ENCODE data around the gene GSTM5. TPM values are rescaled to one million over a fixed set of nuclear protein-coding genes. Genes with fewer than 3 reads are reported as not detected.
"Not testable (repeated sequence)": the region's sequence is repeated elsewhere in the genome, so short reads cannot be mapped to it uniquely, and the experiment has no call there.

GSTM5 gene
- total RNA-seq, 1 experiment from 2014 or later, result not detected

- Histone ChIP-seq H3K4me3 (no peak overlapping the region), H3K36me3 (ENCODE audit: low read depth) (no peaks in the 10 kb centered on the region), H3K27ac (no peak overlapping the region), H3K4me1 (replicated peaks; ENCODE audit: insufficient read depth) (peaks cover 29% of the 10 kb centered on the region), H3K9me3 (ENCODE audit: insufficient read depth, low read depth) (peaks cover 22% of the 10 kb centered on the region), H4K20me1 (ENCODE audit: insufficient read depth) (no peaks in the 10 kb centered on the region), H3K9me2 (ENCODE audit: insufficient read depth) (no peaks in the 10 kb centered on the region), H3K27me3 (ENCODE audit: insufficient read depth, low read depth) (no peaks in the 10 kb centered on the region), H3K4me2 (no peak overlapping the region), H3F3A (ENCODE audit: insufficient read depth, low read depth) (no peaks in the 10 kb centered on the region), H3K79me2 (ENCODE audit: low read depth) (no peaks in the 10 kb centered on the region), H2AFZ (peak overlapping the region; percentile 24; the same call in 1 of the 2 replicates)
- intact Hi-C loops (cut with micrococcal nuclease; ENCODE audit: unreplicated experiment), result no loop called here
- ChIA-PET POLR2A (ENCODE audit: unreplicated experiment) (no interaction called here), CTCF (no interaction called here)
- BruUV-seq (replicated peaks), result no TSS peak
- no peak for TF ChIP-seq EZH2 (IDR thresholded peaks at IDR 0.05; ENCODE audit: low read depth)
- no peak for TF ChIP-seq CTCF (conservative IDR thresholded peaks at IDR 0.05)
- DNase-seq, result peak; percentile 32 to 79
These were observed 6.6 kb upstream of the GSTM5 start for GRCh38 chr1:109705411-109705810.

GRCh38 chr1:109708949-109709348 is 3.1 kb upstream of the GSTM5 start:
- H3F3A ChIP-seq (ENCODE audit: insufficient read depth, low read depth); H3K9me2 ChIP-seq (ENCODE audit: insufficient read depth); H2AFZ ChIP-seq; H3K4me2 ChIP-seq; CTCF ChIA-PET; H3K27me3 ChIP-seq (ENCODE audit: insufficient read depth, low read depth); H4K20me1 ChIP-seq (ENCODE audit: insufficient read depth); H3K36me3 ChIP-seq (ENCODE audit: low read depth); POLR2A ChIA-PET (ENCODE audit: unreplicated experiment); intact Hi-C loops (cut with micrococcal nuclease; ENCODE audit: unreplicated experiment); H3K4me3 ChIP-seq; DNase-seq; H3K79me2 ChIP-seq (ENCODE audit: low read depth); H3K27ac ChIP-seq; BruUV-seq (replicated peaks): not testable (repeated sequence)
- H3K9me3 ChIP-seq (ENCODE audit: insufficient read depth, low read depth), result peaks cover 11% of the 10 kb centered on the region; the same call in 1 of the 2 replicates
- H3K4me1 ChIP-seq (replicated peaks; ENCODE audit: insufficient read depth), result peaks cover 29% of the 10 kb centered on the region

- POLR2A ChIA-PET (ENCODE audit: unreplicated experiment); BruUV-seq (replicated peaks); H4K20me1 ChIP-seq (ENCODE audit: insufficient read depth); H3K27ac ChIP-seq; H3K36me3 ChIP-seq (ENCODE audit: low read depth); CTCF ChIA-PET; H2AFZ ChIP-seq; H3K79me2 ChIP-seq (ENCODE audit: low read depth); H3F3A ChIP-seq (ENCODE audit: insufficient read depth, low read depth); H3K4me3 ChIP-seq; H3K4me2 ChIP-seq; H3K27me3 ChIP-seq (ENCODE audit: insufficient read depth, low read depth); intact Hi-C loops (cut with micrococcal nuclease; ENCODE audit: unreplicated experiment); DNase-seq; H3K9me2 ChIP-seq (ENCODE audit: insufficient read depth): not testable (repeated sequence)
- H3K4me1 ChIP-seq (replicated peaks; ENCODE audit: insufficient read depth), result peaks cover 29% of the 10 kb centered on the region
- H3K9me3 ChIP-seq (ENCODE audit: insufficient read depth, low read depth), result peaks cover 11% of the 10 kb centered on the region; the same call in 1 of the 2 replicates
These were observed 2.2 kb upstream of the GSTM5 start for GRCh38 chr1:109709822-109710221.

- CTCF ChIA-PET, result no interaction called here
- no TSS peak for BruUV-seq (replicated peaks)
These were observed 342 bp downstream of the GSTM5 start for GRCh38 chr1:109712321-109712864.

More at GRCh38 chr1:109712321-109712864, 342 bp downstream of the GSTM5 start:
- H3K4me1 ChIP-seq (replicated peaks; ENCODE audit: insufficient read depth), result peaks cover 16% of the 10 kb centered on the region
- no peaks in the 10 kb centered on the region for H3F3A ChIP-seq (ENCODE audit: insufficient read depth, low read depth)
- no peaks in the 10 kb centered on the region for H3K27me3 ChIP-seq (ENCODE audit: insufficient read depth, low read depth)
- DNase-seq, result no peak
- intact Hi-C loops (cut with micrococcal nuclease; ENCODE audit: unreplicated experiment), result no loop called here
- no peaks in the 10 kb centered on the region for H4K20me1 ChIP-seq (ENCODE audit: insufficient read depth)
- no peak for TF ChIP-seq EZH2 (IDR thresholded peaks at IDR 0.05; ENCODE audit: low read depth)
- no peak for TF ChIP-seq CTCF (conservative IDR thresholded peaks at IDR 0.05)
- H3K79me2 ChIP-seq (ENCODE audit: low read depth), result no peaks in the 10 kb centered on the region
- H3K36me3 ChIP-seq (ENCODE audit: low read depth), result no peaks in the 10 kb centered on the region
- POLR2A ChIA-PET (ENCODE audit: unreplicated experiment), result no interaction called here
- no peaks in the 10 kb centered on the region for H3K9me2 ChIP-seq (ENCODE audit: insufficient read depth)
- no peak overlapping the region for H3K27ac ChIP-seq
- H3K4me3 ChIP-seq, result no peak overlapping the region
- H3K4me2 ChIP-seq, result no peak overlapping the region
- H2AFZ ChIP-seq, result no peak overlapping the region
- H3K9me3 ChIP-seq (ENCODE audit: insufficient read depth, low read depth), result peaks cover 11% of the 10 kb centered on the region; the same call in 1 of the 2 replicates
